COLO668 (cell line): ENCODE measurements around the gene DLG3.

Experiments
- DNase-seq: peaks from one replicate; lab custom pipeline; 2025; ENCODE audit not compliant: unreplicated experiment; lab: John Stamatoyannopoulos, UW

Gene DLG3

DNA sequence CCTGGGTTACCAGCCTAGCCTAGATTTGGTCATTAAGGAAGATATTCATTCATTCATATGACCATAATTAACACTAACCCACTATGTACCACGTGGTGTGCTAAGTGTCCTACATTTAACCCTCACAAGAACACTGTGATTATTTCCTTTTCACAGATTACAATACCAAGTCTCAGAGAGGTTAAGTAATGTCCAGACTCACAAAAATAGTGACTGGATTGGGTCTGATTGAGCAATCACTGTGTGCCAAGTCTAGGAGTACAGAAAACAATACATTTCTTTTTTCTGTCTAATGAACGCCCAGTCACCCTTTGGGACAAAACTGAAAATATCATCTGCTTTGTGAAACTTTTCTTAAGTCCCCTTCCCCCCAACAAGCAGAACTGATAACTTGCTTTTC, 7.6 kb upstream of the DLG3 start:
- DNase-seq = no peak

DNA sequence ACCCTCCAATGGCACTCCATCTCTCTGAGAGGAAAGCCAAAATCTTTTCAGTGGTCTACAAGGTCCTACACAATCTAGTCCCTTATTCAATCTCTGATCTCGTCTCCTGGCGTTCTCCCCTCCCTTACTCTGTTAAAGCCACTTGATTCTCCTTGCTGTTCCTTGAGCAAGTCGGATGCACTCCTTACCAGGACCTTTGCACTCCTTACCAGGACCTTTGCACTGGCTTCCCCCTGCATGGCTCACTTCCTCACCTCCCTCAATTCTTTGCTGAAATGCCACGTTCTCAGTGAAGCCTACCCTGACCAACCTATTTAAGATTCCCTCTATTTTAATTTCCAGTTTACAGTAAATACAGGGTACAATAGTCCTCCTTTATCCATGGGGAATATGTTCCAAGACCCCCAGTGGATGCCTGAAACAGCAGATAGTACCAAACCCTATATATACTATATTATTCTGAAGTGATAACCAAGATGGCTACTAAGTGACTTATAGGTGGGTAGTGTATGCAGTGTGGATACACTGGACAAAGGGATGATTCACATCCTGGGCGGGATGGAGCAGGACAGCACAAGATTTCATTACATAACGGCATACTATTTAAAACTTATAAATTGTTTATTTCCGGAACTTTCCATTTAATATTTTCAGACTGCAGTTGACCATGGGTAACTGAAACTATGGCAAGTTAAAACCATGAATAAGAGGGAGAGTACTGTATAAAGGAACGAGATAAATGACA, 6.5 kb upstream of the DLG3 start:
- DNase-seq = no peak

- no peak for DNase-seq
Observed at GRCh38 chrX:70439016-70439415, 5.6 kb upstream of the DLG3 start.

DNA sequence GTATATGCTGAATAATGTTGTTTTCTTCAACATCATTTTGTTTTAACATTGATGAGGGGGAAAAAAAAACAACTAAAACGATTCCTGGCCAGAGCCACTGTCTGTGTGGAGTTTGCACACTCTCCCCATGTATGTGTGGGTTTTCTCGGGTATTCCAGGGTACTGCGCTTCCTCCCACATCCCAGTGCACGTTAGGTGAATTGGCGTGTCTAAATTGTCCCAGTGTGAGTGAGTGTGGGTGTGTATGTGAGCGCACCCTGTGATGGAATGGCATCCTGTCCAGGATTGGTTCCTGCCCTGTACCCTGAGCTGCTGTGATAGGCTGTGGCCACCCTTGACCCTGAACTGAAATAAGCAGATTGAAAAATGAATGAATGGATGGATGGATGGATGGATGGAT, 2.4 kb upstream of the DLG3 start:
- no peak for DNase-seq

- DNase-seq = no peak
Observed at GRCh38 chrX:70444946-70445656, 466 bp downstream of the DLG3 start.

DNA sequence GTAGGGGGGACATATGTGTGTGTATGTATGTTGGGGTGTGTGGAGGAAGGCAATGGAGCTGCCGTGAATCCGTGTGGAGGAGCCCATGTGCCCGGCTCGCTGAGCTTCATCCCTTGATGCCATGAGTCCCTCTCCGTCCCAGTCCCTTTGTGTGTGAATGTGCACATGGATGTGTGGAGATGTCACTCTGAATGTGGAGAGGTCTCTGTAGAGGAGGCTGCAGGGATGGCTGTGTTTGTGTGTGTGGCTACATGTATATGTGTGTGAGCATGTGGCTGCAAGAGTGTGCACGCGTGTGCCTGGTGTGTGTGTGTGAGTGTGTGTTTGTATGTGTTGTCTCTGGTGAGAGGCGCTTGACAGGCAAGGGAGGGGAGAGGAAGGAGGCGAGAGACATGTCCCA, 1.3 kb downstream of the DLG3 start:
- no peak for DNase-seq

DNA sequence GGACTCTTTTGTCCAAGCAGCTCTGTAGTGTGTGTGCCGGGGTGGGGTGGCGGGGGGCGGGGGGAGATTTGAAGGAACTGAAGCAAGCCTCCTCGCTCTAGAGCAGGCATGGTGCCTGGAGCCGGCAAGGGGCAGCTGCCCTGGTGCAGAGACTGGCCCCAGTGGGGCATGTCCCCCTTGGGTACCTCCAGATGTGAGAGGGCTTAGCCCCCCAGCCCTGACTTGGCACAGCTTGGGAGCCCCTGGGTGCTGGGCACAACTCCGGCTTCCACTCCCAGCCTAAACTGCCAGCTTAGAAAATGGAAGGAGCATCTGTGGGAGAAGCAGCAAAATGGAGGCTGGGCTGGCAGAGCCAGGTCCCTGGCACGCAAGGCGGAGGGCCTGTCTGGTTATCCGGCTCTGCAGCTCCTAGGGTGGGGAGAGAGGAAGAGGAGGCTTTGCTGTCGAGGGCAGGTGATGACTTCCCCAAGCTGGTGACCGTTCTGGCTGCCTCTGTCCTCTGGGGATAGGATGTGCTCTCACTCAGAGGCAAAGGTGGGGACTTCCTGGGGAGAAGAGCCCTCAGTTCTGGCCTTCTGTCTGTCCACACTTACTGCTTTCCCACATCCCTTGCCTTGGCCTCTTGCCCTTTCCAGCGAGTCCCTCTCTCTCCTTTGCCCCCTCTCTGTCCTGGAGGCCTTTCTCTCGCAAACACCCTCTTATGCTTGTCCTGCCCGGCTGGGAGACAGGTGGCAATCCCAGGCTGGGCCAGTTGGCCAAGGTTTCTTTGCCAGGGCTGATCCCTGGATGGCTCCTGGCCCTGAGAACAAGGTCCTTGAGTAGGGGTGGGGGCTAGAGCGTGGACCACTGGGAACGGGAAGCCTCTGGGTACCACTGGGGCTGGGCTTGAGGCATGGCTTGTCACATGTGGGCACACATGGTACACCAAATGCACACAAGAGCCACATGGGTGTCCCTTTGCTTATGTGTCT, 2.0 kb downstream of the DLG3 start:
- DNase-seq = no peak

GRCh38 chrX:70449457-70449966, 4.9 kb downstream of the DLG3 start:
- DNase-seq = no peak

DNA sequence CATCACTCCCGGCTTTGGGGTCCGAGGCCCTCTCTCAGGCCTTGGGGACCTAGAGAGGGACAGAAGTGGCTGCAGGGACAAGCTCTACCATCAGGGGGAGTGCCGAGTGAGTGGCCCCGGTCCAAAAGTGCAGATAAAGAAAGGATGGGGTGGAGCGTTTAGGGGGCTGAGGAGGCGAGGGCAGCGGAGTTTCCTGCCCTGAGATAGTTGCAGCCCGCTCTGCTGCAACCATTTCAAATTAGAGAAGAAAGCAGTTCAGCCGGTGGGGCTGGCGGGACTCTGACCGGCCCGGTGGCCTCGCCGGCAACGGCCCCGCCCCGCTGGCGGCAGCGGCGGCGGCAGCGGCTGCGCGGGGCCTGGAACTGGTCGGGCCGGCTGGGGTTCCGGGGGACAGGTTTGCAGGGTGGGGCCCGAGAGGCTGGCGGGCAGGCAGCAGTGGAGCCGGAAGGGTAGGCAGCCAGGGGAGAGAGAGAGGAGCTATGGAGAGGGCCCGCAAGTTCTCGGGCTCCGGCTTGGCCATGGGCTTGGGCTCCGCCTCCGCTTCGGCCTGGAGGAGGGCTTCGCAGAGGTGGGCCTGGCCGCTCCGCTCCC, 7.6 kb downstream of the DLG3 start:
- DNase-seq = peak; percentile 57

GRCh38 chrX:70453024-70453618, 8.5 kb downstream of the DLG3 start:
- DNase-seq = no peak

- peak; percentile 94 for DNase-seq
Observed at GRCh38 chrX:70454441-70455365, 10.1 kb downstream of the DLG3 start.

DNA sequence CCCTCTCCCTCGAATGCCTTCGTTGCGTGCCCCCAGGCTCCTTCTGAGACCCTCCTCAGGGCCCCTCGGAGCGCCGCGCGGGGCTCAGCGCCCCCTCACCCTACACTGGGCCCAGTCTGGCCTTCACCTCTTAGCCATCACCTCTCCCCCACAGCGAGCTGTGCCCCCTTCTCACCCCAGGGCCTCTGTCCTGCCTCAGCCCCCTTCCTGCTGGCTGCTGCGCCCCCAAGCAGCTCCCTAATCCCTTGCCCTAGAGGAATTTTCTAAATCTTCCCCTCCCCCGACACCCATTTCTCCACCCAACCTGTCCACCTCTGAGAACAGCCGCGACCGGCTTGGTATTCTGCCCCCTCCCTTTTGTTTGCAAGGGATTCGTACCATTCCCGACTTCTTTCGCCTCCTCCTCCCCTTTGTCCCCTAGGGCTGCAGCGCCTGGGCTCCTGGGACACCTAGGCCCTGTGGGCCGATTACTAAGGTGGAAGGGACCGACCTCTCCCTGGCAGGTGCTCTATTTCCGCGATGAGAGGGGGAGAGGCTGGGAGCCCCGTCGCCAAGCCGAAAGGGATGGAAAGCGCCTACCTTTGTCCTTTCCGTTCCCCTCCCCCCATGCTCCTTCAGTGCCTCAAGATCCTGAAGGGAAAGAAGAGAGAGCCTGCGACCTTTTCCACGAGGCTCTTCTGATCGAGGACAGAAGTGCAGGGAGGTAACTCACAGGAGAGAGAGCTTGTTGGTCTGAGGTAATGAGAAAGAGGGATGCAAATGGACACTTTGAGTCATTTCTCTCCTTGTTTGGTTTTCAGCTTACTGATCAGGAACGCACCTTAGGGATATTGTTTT, 10.9 kb downstream of the DLG3 start:
- DNase-seq = peak; percentile 46

GRCh38 chrX:70456256-70456655, 11.6 kb downstream of the DLG3 start:
- no peak for DNase-seq

DNA sequence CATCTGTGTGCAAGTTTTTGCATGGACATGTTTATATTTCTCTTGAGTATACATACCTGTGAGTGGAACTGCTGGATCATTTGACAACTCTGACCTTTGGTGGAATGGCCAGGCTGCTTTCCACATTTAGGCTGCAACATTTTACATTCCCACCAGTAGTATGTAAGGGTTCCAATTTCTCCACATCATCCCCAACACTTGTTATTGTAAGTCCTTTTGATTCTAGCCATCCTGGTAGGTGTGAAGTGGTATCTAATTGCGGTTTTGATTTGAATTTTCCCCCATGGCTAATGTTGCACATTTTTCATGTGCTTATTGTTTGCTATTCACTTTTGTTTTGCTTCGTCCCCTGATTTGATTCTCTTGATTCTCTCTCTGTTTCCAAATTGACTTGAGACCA, 16.4 kb downstream of the DLG3 start:
- no peak for DNase-seq

DNA sequence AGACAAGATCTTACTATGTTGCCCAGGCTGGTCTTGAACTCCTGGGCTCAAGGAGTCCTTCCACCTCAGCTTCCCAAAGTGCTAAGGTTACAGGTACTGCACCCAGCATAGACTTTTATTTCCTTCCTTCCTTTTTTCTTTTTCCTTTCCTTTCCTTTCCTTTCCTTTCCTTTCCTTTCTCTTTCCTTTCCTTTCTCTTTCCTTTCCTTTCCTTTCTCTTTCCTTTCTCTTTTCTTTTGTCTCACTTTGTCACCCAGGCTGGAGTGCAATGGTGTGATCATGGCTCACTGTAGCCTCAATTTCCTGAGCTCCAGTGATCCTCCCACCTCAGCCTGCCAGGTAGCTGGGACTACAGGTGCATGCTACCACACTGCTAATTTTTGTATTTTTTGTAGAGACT, 19.4 kb downstream of the DLG3 start:
- no peak for DNase-seq

GRCh38 chrX:70466968-70467367, 22.3 kb downstream of the DLG3 start:
- DNase-seq = no peak

GRCh38 chrX:70468709-70469108, 24.1 kb downstream of the DLG3 start:
- DNase-seq = no peak

GRCh38 chrX:70470850-70471289, 26.2 kb downstream of the DLG3 start:
- no peak for DNase-seq
